HG03025 (cell line): ENCODE measurements around the gene PDLIM1.

Experiments used
- ATAC-seq: cut with Tn5 transposase; IDR thresholded peaks from one replicate; pipeline ENCODE4 v1.9.1; 2021; ENCODE audit warnings: mild to moderate bottlenecking, moderate library complexity; ENCODE audit not compliant: unreplicated experiment, low FRiP score

The PDLIM1 gene

GRCh38 chr10:95267251-95267650 is 23.6 kb downstream of the PDLIM1 start:
- no peak for ATAC-seq

- no peak for ATAC-seq
Measured at GRCh38 chr10:95266674-95267095, 24.1 kb downstream of the PDLIM1 start.

GRCh38 chr10:95265572-95265971 is 25.2 kb downstream of the PDLIM1 start:
- ATAC-seq: no peak

GRCh38 chr10:95264227-95265051 is 26.4 kb downstream of the PDLIM1 start:
- no peak for ATAC-seq

- no peak for ATAC-seq
Measured at GRCh38 chr10:95263864-95264226, 27.0 kb downstream of the PDLIM1 start.

- no peak for ATAC-seq
Measured at GRCh38 chr10:95262763-95263518, 27.9 kb downstream of the PDLIM1 start.

GRCh38 chr10:95261926-95262325 is 28.9 kb downstream of the PDLIM1 start:
- no peak for ATAC-seq

GRCh38 chr10:95260909-95261552 is 29.8 kb downstream of the PDLIM1 start:
- ATAC-seq: no peak

GRCh38 chr10:95260397-95260881 is 30.4 kb downstream of the PDLIM1 start:
- ATAC-seq: no peak

GRCh38 chr10:95257849-95258248 is 33.0 kb downstream of the PDLIM1 start:
- no peak for ATAC-seq

- ATAC-seq: no peak
Measured at GRCh38 chr10:95256268-95256667, 34.5 kb downstream of the PDLIM1 start.

- ATAC-seq: no peak
Measured at GRCh38 chr10:95254629-95255028, 36.2 kb downstream of the PDLIM1 start.

- ATAC-seq: no peak
Measured at GRCh38 chr10:95253686-95254085, 37.1 kb downstream of the PDLIM1 start.

- ATAC-seq: no peak
Measured at GRCh38 chr10:95253007-95253406, 37.8 kb downstream of the PDLIM1 start.

- ATAC-seq: no peak
Measured at GRCh38 chr10:95250856-95251255, 39.9 kb downstream of the PDLIM1 start.

- no peak for ATAC-seq
Measured at GRCh38 chr10:95249467-95249866, 41.3 kb downstream of the PDLIM1 start.

- no peak for ATAC-seq
Measured at GRCh38 chr10:95248989-95249388, 41.8 kb downstream of the PDLIM1 start.

- no peak for ATAC-seq
Measured at GRCh38 chr10:95247881-95248583, 42.8 kb downstream of the PDLIM1 start.

- ATAC-seq: no peak
Measured at GRCh38 chr10:95247200-95247880, 43.5 kb downstream of the PDLIM1 start.

GRCh38 chr10:95246582-95247051 is 44.2 kb downstream of the PDLIM1 start:
- ATAC-seq: no peak
